ENCODE results near the gene SPDYE2B.
A peak's percentile ranks its signal among the peaks of the same experiment; 100 is the strongest.
"Not testable (repeated sequence)": the region's sequence is repeated elsewhere in the genome, so short reads cannot be mapped to it uniquely, and the experiment has no call there.

Gene SPDYE2B

GRCh38 chr7:102689436-102690282, 39.5 kb downstream of the SPDYE2B start:
- Histone ChIP-seq H3K4me3 (ENCODE audit: low read depth, low read length) (peak overlapping the region; percentile 55), H3K27me3 (ENCODE audit: control insufficient read depth, insufficient read depth, low read length) (peaks cover 11% of the 10 kb centered on the region)
- not testable (repeated sequence) for H3K27ac ChIP-seq (ENCODE audit: low read depth, low read length); H3K9me3 ChIP-seq (ENCODE audit: control insufficient read depth, insufficient read depth, low read depth, low read length); H3K9ac ChIP-seq (ENCODE audit: low read length); H3K36me3 ChIP-seq (ENCODE audit: control insufficient read depth, insufficient read depth, low read length); H3K4me1 ChIP-seq (ENCODE audit: control insufficient read depth, insufficient read depth, low read length)

GRCh38 chr7:102690602-102691001, 40.5 kb downstream of the SPDYE2B start:
- peaks cover 13% of the 10 kb centered on the region for H3K27me3 ChIP-seq (ENCODE audit: control insufficient read depth, insufficient read depth, low read length)
- H3K9me3 ChIP-seq (ENCODE audit: control insufficient read depth, insufficient read depth, low read depth, low read length); H3K4me3 ChIP-seq (ENCODE audit: low read depth, low read length); H3K27ac ChIP-seq (ENCODE audit: low read depth, low read length); H3K4me1 ChIP-seq (ENCODE audit: control insufficient read depth, insufficient read depth, low read length); H3K9ac ChIP-seq (ENCODE audit: low read length); H3K36me3 ChIP-seq (ENCODE audit: control insufficient read depth, insufficient read depth, low read length): not testable (repeated sequence)

GRCh38 chr7:102694008-102694407, 43.9 kb downstream of the SPDYE2B start:
- H3K9ac ChIP-seq (ENCODE audit: low read length); H3K36me3 ChIP-seq (ENCODE audit: control insufficient read depth, insufficient read depth, low read length); H3K4me3 ChIP-seq (ENCODE audit: low read depth, low read length); H3K4me1 ChIP-seq (ENCODE audit: control insufficient read depth, insufficient read depth, low read length); H3K9me3 ChIP-seq (ENCODE audit: control insufficient read depth, insufficient read depth, low read depth, low read length); H3K27ac ChIP-seq (ENCODE audit: low read depth, low read length): not testable (repeated sequence)
- H3K27me3 ChIP-seq (ENCODE audit: control insufficient read depth, insufficient read depth, low read length), result peaks cover 13% of the 10 kb centered on the region

- not testable (repeated sequence) for H3K9me3 ChIP-seq (ENCODE audit: control insufficient read depth, insufficient read depth, low read depth, low read length); H3K36me3 ChIP-seq (ENCODE audit: control insufficient read depth, insufficient read depth, low read length); H3K9ac ChIP-seq (ENCODE audit: low read length); H3K27ac ChIP-seq (ENCODE audit: low read depth, low read length); H3K4me1 ChIP-seq (ENCODE audit: control insufficient read depth, insufficient read depth, low read length); H3K4me3 ChIP-seq (ENCODE audit: low read depth, low read length); H3K27me3 ChIP-seq (ENCODE audit: control insufficient read depth, insufficient read depth, low read length)
These were observed 45.0 kb downstream of the SPDYE2B start for GRCh38 chr7:102695033-102695552.

- H3K27me3 ChIP-seq (ENCODE audit: control insufficient read depth, insufficient read depth, low read length); H3K9me3 ChIP-seq (ENCODE audit: control insufficient read depth, insufficient read depth, low read depth, low read length); H3K27ac ChIP-seq (ENCODE audit: low read depth, low read length); H3K9ac ChIP-seq (ENCODE audit: low read length); H3K4me3 ChIP-seq (ENCODE audit: low read depth, low read length); H3K36me3 ChIP-seq (ENCODE audit: control insufficient read depth, insufficient read depth, low read length); H3K4me1 ChIP-seq (ENCODE audit: control insufficient read depth, insufficient read depth, low read length): not testable (repeated sequence)
These were observed 45.9 kb downstream of the SPDYE2B start for GRCh38 chr7:102696009-102696408.

GRCh38 chr7:102697642-102698512, 47.8 kb downstream of the SPDYE2B start:
- not testable (repeated sequence) for H3K9ac ChIP-seq (ENCODE audit: low read length); H3K4me3 ChIP-seq (ENCODE audit: low read depth, low read length); H3K27ac ChIP-seq (ENCODE audit: low read depth, low read length); H3K4me1 ChIP-seq (ENCODE audit: control insufficient read depth, insufficient read depth, low read length); H3K27me3 ChIP-seq (ENCODE audit: control insufficient read depth, insufficient read depth, low read length); H3K36me3 ChIP-seq (ENCODE audit: control insufficient read depth, insufficient read depth, low read length); H3K9me3 ChIP-seq (ENCODE audit: control insufficient read depth, insufficient read depth, low read depth, low read length)

DNA sequence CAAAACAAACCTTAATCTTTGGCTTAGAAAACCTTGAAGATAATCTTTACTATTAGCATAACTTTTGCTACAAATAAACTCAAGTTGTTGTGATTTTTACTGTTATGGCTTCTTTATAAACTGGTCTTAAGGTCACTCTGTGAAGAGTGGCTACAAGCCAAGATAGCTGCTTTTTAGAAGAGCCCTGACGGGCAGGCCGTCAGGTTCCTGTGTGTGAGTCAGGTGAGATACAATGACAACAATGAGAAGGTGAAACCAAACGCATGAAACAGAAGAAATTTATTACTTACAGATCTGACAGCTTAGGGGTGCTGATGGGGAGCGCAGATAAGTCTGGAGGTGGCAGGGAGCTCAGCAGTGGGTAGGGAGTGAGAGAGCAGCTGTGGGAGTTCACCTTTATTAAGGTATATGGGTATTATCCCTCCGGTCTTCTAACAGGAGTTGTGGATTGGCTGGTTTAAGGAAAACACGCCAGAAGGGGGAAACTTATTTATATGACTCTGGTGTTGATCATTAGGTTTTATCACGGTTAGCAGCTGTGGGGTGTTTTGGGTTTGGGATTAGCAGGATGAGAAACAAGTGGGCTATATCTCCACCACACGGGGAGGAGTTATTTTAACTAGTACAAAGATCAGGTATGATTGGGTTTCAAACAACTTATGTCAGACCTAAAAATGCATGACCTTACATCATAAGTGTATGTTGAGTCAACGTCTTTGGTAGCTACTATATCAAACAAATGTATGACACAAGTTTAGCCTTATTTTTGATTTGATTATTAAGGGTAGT, 49.0 kb downstream of the SPDYE2B start:
- H3K9me3 ChIP-seq (ENCODE audit: control insufficient read depth, insufficient read depth, low read depth, low read length); H3K4me3 ChIP-seq (ENCODE audit: low read depth, low read length); H3K9ac ChIP-seq (ENCODE audit: low read length); H3K36me3 ChIP-seq (ENCODE audit: control insufficient read depth, insufficient read depth, low read length); H3K27me3 ChIP-seq (ENCODE audit: control insufficient read depth, insufficient read depth, low read length); H3K4me1 ChIP-seq (ENCODE audit: control insufficient read depth, insufficient read depth, low read length); H3K27ac ChIP-seq (ENCODE audit: low read depth, low read length): not testable (repeated sequence)

Data from HUES6 (cell line).